Stomach (tissue), 9 donors: Measurements from ENCODE around the gene MBTD1. TPM values are rescaled to one million over a fixed set of nuclear protein-coding genes. Genes with fewer than 3 reads are reported as not detected.

Experiments used
- DNase-seq, 2 donors: peaks; one replicate each; pipeline versions ENCODE4 v3.0.0 to v3.0.0-alpha.2; 2013 to 2019
- H3K27ac ChIP-seq, 5 donors: fragments of 200-600 bp in 4 of 5; sonication (generic) in 4 of 5; one replicate each; pipeline ENCODE4 v1.5.1; 2013 to 2019; ENCODE audit warnings: mild to moderate bottlenecking in 1 of 5, moderate library complexity in 1 of 5
- H3K27me3 ChIP-seq, 3 donors: fragments of 200-600 bp; sonication (generic); one replicate each; pipeline ENCODE4 v1.5.1; 2017 to 2019; ENCODE audit warnings: mixed run types in 1 of 3
- H3K36me3 ChIP-seq, 4 donors: fragments of 200-600 bp; sonication (generic); 1 replicate in 3 of 4; 2 replicates in 1 of 4; pipeline ENCODE4 v1.5.1; 2016 to 2019
- H3K4me1 ChIP-seq, 4 donors: fragments of 200-600 bp; sonication (generic); one replicate each; pipeline ENCODE4 v1.5.1; 2016 to 2019
- H3K4me3 ChIP-seq, 4 donors: fragments of 200-600 bp; sonication (generic) in 3 of 4; one replicate each; pipeline ENCODE4 v1.5.1; 2016 to 2019; ENCODE audit warnings: mild to moderate bottlenecking in 1 of 4
- H3K9me3 ChIP-seq, 4 donors: fragments of 200-600 bp; sonication (generic); one replicate each; pipeline ENCODE4 v1.5.1; 2016 to 2019
- CTCF ChIP-seq, 7 experiments: fragments of 450-650 bp in 4 of 7; fragments of 200-600 bp in 3 of 7; sonication (generic) in 3 of 7; IDR thresholded peaks; one replicate each; pipeline ENCODE4 v1.5.1; 2016 to 2019; ENCODE audit warnings: antibody characterized with exemption in 7 of 7, control low read depth in 2 of 7, mild to moderate bottlenecking in 1 of 7
- EP300 ChIP-seq: sonication (generic); formaldehyde crosslinking; IDR thresholded peaks from one replicate; pipeline ENCODE4 v1.6.1; 2017; ENCODE audit warnings: antibody characterized with exemption
- POLR2A ChIP-seq, 4 donors: fragments of 450-650 bp; IDR thresholded peaks; one replicate each; pipeline ENCODE4 v1.6.1; 2016; ENCODE audit warnings: antibody characterized with exemption in 4 of 4, control low read depth in 2 of 4, mild to moderate bottlenecking in 1 of 4, moderate library complexity in 1 of 4
- POLR2AphosphoS5 ChIP-seq, 3 donors: sonication (generic); formaldehyde crosslinking; IDR thresholded peaks; one replicate each; pipeline ENCODE4 v1.6.1; 2016; ENCODE audit warnings: antibody characterized with exemption in 3 of 3
- WGBS, 5 donors: extraction: QIAGEN DNeasy Blood & Tissue Kit in 3 of 5; methylation state at CpG; one replicate each; pipeline versions ENCODE4 v1.1.5 to v1.1.7; 2013 to 2018; 5-methylcytosine and 5-hydroxymethylcytosine counted together
- intact Hi-C: fragments of 100-400 bp; cut with DNase I; formaldehyde crosslinking; loops from one replicate; pipeline ENCODE4 v1.15.1; 2023; ENCODE audit warnings: low total_unique reads
- polyA plus RNA-seq, 3 donors: library from polyadenylated mRNA; stranded (reverse); fragments of 200-250 nt; gene quantifications; one replicate each; pipeline ENCODE4 v1.2.3, GENCODE V29; 2013
- total RNA-seq, 5 donors: library from RNA; depleted of rRNA; stranded (reverse); fragments of >200 nt; gene quantifications; one replicate each; pipeline versions ENCODE4 v1.1.0 to v1.2.3, GENCODE V29; 2014 to 2016
- donor health status: healthy with polysubstance abuse.
- donor health status: Bipolar disorder and iron deficiency.
- donor health status: healthy.

The MBTD1 gene
- total and polyA plus RNA-seq, 8 donors: 4.4 to 56.7 (median 9.8) TPM

- intact Hi-C loops: no loop called here
Observed at GRCh38 chr17:51263006-51263405, 3.2 kb upstream of the MBTD1 start.

GRCh38 chr17:51261024-51261963, 1.4 kb upstream of the MBTD1 start:
- intact Hi-C loops: no loop called here

More at GRCh38 chr17:51263006-51263405, 3.2 kb upstream of the MBTD1 start:
- peaks cover 14 to 51% (median 47%) of the 10 kb centered on the region in 4 donors for H3K36me3 ChIP-seq
- H3K4me3 ChIP-seq: no peak overlapping the region
- H3K27me3 ChIP-seq: no peaks in the 10 kb centered on the region
- DNase-seq: no peak
- 89 to 93% (median 91%) methylated on average over 3 of the region's 3 CpGs for WGBS, 5 donors
- H3K9me3 ChIP-seq: no peaks in the 10 kb centered on the region
- H3K27ac ChIP-seq: no peak overlapping the region
- no peak for TF ChIP-seq CTCF (IDR thresholded peaks at IDR 0.05)
- no peak for TF ChIP-seq EP300
- TF ChIP-seq POLR2A (IDR thresholded peaks at IDR 0.05): no peak
- no peak for TF ChIP-seq POLR2AphosphoS5 (IDR thresholded peaks at IDR 0.05)
- H3K4me1 ChIP-seq: peaks cover 16 to 43% (median 34%) of the 10 kb centered on the region in 4 donors

GRCh38 chr17:51260237-51261023, 581 bp upstream of the MBTD1 start, which contains the start of gene UTP18:
Gene UTP18 (plus strand): TSS chr17:51260546. CDS start chr17:51260585, 39 bp downstream.
- H3K4me3 ChIP-seq: peak within 1 kb of the TSS; percentile 75 to 97 (median 86)
- intact Hi-C loops: no loop called here
- 0 to 1% (median 0%) methylated on average over 31 to 93 of the region's 93 CpGs for WGBS, 5 donors
- TF ChIP-seq EP300 (no peak), POLR2AphosphoS5 (IDR thresholded peaks at IDR 0.05) (peak; percentile 51 to 72 (median 63))
- no peaks in the 10 kb centered on the region for H3K27me3 ChIP-seq
- H3K4me1 ChIP-seq: peaks cover 29 to 69% (median 59%) of the 10 kb centered on the region in 4 donors
- peaks cover 4 to 29% (median 25%) of the 10 kb centered on the region in 4 donors for H3K36me3 ChIP-seq
- peak; percentile 97 to 99 for DNase-seq
- peak within 1 kb of the TSS; percentile 96 to 99 (median 98) for H3K27ac ChIP-seq
- no peaks in the 10 kb centered on the region for H3K9me3 ChIP-seq

More at GRCh38 chr17:51261024-51261963, 1.4 kb upstream of the MBTD1 start:
- no peaks in the 10 kb centered on the region for H3K9me3 ChIP-seq
- no peaks in the 10 kb centered on the region for H3K27me3 ChIP-seq
- DNase-seq: peak in 1 of 2 donors; percentile 34
- peaks cover 4 to 34% (median 30%) of the 10 kb centered on the region in 4 donors for H3K36me3 ChIP-seq
- peak overlapping the region; percentile 96 to 99 (median 98) for H3K27ac ChIP-seq
- WGBS, 5 donors: 6 to 8% (median 6%) methylated on average over 28 to 42 of the region's 42 CpGs
- H3K4me1 ChIP-seq: peaks cover 28 to 60% (median 51%) of the 10 kb centered on the region in 4 donors
- TF ChIP-seq EP300: no peak
- no peak for TF ChIP-seq POLR2AphosphoS5 (IDR thresholded peaks at IDR 0.05)
- TF ChIP-seq CTCF (IDR thresholded peaks at IDR 0.05): no peak
- no peak for TF ChIP-seq POLR2A (IDR thresholded peaks at IDR 0.05)
- H3K4me3 ChIP-seq: peak overlapping the region; percentile 75 to 97 (median 86)

- intact Hi-C loops: no loop called here
- peak in 1 of 2 donors; percentile 73 for DNase-seq
- Histone ChIP-seq H3K36me3 (peaks cover 4 to 26% (median 22%) of the 10 kb centered on the region in 4 donors), H3K27me3 (no peaks in the 10 kb centered on the region), H3K4me1 (peaks cover 29 to 78% (median 68%) of the 10 kb centered on the region in 4 donors), H3K4me3 (peak overlapping the region; percentile 75 to 97 (median 86)), H3K27ac (peak overlapping the region; percentile 96 to 99 (median 98)), H3K9me3 (no peaks in the 10 kb centered on the region)
- 1 to 3% (median 1%) methylated on average over 16 to 18 of the region's 18 CpGs for WGBS, 5 donors
- TF ChIP-seq CTCF (IDR thresholded peaks at IDR 0.05): no peak
- TF ChIP-seq EP300: no peak
- no peak for TF ChIP-seq POLR2AphosphoS5 (IDR thresholded peaks at IDR 0.05)
- TF ChIP-seq POLR2A (IDR thresholded peaks at IDR 0.05): no peak
Observed at GRCh38 chr17:51258756-51259563, 889 bp downstream of the MBTD1 start.
